HepG2 (cell line): ENCODE results near the gene DCAF12L2. TPM values are rescaled to one million over a fixed set of nuclear protein-coding genes. Genes with fewer than 3 reads are reported as not detected.

ENCODE experiments used
- ATAC-seq: fragments of 200-7000 bp; cut with Tn5 transposase; 3 replicates; pipeline ENCODE4 v1.9.1; 2020; ENCODE audit warnings: mild to moderate bottlenecking, moderate library complexity
- BruUV-seq: library from RNA; stranded (reverse); fragments of 400-500 nt; replicated peaks from 2 replicates; lab custom pipeline; 2021; lab: Mats Ljungman, UMichigan
- CTCF ChIA-PET: fragments of 300-600 bp; formaldehyde crosslinking; extraction: SDS; loops from one replicate; lab custom pipeline; 2021; ENCODE audit warnings: low total read pairs, inconsistent platforms, low intra/inter-chr PET ratio; lab: Yijun Ruan, JAX
- POLR2A ChIA-PET: fragments of 350-600 bp; sonication (Branson Sonifier 250); formaldehyde crosslinking; loops from one replicate; lab custom pipeline; 2020; ENCODE audit warnings: antibody characterized with exemption, inconsistent platforms; lab: Yijun Ruan, JAX
- DNase-seq: peaks from one replicate; pipeline ENCODE4 v3.0.0-alpha.2; 2015; ENCODE audit warnings: low spot score
- FAIRE-seq: peaks from 3 replicates; lab custom pipeline; 2011; peaks lifted over from hg19 to GRCh38; lab: Jason Lieb, UNC
- H2AFZ ChIP-seq: one replicate; pipeline ENCODE4 v1.6.1; 2011; ENCODE audit warnings: low read length, inconsistent platforms
- H3K27ac ChIP-seq: fragments of 300-600 bp; 3 replicates; pipeline ENCODE4 v1.8.0; 2011; ENCODE audit warnings: mixed run types, mild to moderate bottlenecking, mixed read lengths, low read length, inconsistent platforms; ENCODE audit not compliant: insufficient read depth; ENCODE audit errors: extremely low read length
- H3K27me3 ChIP-seq, 2 experiments: fragments of 200-600 bp in 1 of 2; 2 replicates in 1 of 2; 3 replicates in 1 of 2; pipeline versions ENCODE4 v1.6.0 to v1.8.0; 2011; ENCODE audit warnings: low read length in 2 of 2, mild to moderate bottlenecking in 2 of 2, moderate library complexity in 2 of 2, inconsistent platforms in 1 of 2; ENCODE audit not compliant: insufficient read depth in 2 of 2, control insufficient read depth in 1 of 2
- H3K36me3 ChIP-seq, 2 experiments: fragments of 200-600 bp in 1 of 2; replicated peaks in 1 of 2; 2 replicates in 1 of 2; 3 replicates in 1 of 2; pipeline versions ENCODE4 v1.5.1 to v1.8.0; 2011; ENCODE audit warnings: low read length in 2 of 2, inconsistent platforms in 1 of 2; ENCODE audit not compliant: insufficient read depth in 2 of 2, control insufficient read depth in 1 of 2
- H3K4me1 ChIP-seq: 2 replicates; pipeline ENCODE4 v1.5.1; 2012; ENCODE audit warnings: low read length, inconsistent platforms; ENCODE audit not compliant: insufficient read depth
- H3K4me2 ChIP-seq: 2 replicates; pipeline ENCODE4 v1.6.0; 2011; ENCODE audit warnings: low read depth, low read length, inconsistent platforms
- H3K4me3 ChIP-seq, 3 experiments: fragments of 200-600 bp in 1 of 3; sonication (generic), shearing (Covaris generic) in 1 of 3; replicated peaks in 1 of 3; 2 replicates each; pipeline ENCODE4 v1.5.1; 2011 to 2016; ENCODE audit warnings: low read length in 3 of 3, inconsistent platforms in 2 of 3, low read depth in 2 of 3, mild to moderate bottlenecking in 2 of 3, control low read depth in 1 of 3, mixed read lengths in 1 of 3; ENCODE audit not compliant: insufficient read depth in 1 of 3
- H3K79me2 ChIP-seq: one replicate; pipeline ENCODE4 v1.6.1; 2011; ENCODE audit warnings: low read length, inconsistent platforms; ENCODE audit not compliant: insufficient read depth
- H3K9ac ChIP-seq: 2 replicates; pipeline ENCODE4 v1.6.0; 2011; ENCODE audit warnings: mild to moderate bottlenecking, low read depth, low read length, inconsistent platforms; ENCODE audit not compliant: insufficient read depth
- H3K9me3 ChIP-seq: 2 replicates; pipeline ENCODE4 v1.5.1; 2012; ENCODE audit warnings: mild to moderate bottlenecking, low read length
- H4K20me1 ChIP-seq: 2 replicates; pipeline ENCODE4 v1.6.0; 2011; ENCODE audit warnings: inconsistent platforms, mild to moderate bottlenecking, low read length, moderate library complexity; ENCODE audit not compliant: insufficient read depth
- BORCS8-MEF2B ChIP-seq: sonication (generic); formaldehyde crosslinking; IDR thresholded peaks from 2 replicates; pipeline ENCODE4 v1.8.0; 2022; ENCODE audit warnings: mild to moderate bottlenecking, missing genetic modification reagents
- GATA4 ChIP-seq: sonication (generic); IDR thresholded peaks from 2 replicates; pipeline ENCODE4 v1.6.1; 2016; ENCODE audit warnings: antibody characterized with exemption, low read depth, borderline replicate concordance
- JUNB ChIP-seq: sonication (generic); formaldehyde crosslinking; IDR thresholded peaks from 2 replicates; pipeline ENCODE4 v1.8.0; 2022; ENCODE audit warnings: missing genetic modification reagents, mild to moderate bottlenecking, borderline replicate concordance
- MAFF ChIP-seq: IDR thresholded peaks from 2 replicates; pipeline ENCODE4 v1.6.1; 2011; ENCODE audit warnings: low read depth, low read length, improper control_type of control experiment
- MAFK ChIP-seq, 2 experiments: IDR thresholded peaks in 1 of 2; conservative IDR thresholded peaks in 1 of 2; 2 replicates each; pipeline ENCODE4 v1.6.1; 2011; ENCODE audit warnings: improper control_type of control experiment in 2 of 2, low read length in 2 of 2
- NR2F2 ChIP-seq: IDR thresholded peaks from 2 replicates; pipeline ENCODE4 v1.6.1; 2012; ENCODE audit warnings: low read depth, inconsistent platforms, borderline replicate concordance
- REPIN1 ChIP-seq: sonication (generic); formaldehyde crosslinking; IDR thresholded peaks from 2 replicates; pipeline ENCODE4 v1.8.0; 2022; ENCODE audit warnings: missing genetic modification reagents, low read depth, mild to moderate bottlenecking, borderline replicate concordance
- TEAD2 ChIP-seq: sonication (generic); formaldehyde crosslinking; IDR thresholded peaks from 2 replicates; pipeline ENCODE4 v1.9.0; 2021; ENCODE audit warnings: missing genetic modification reagents
- WGBS: methylation state at CpG from one replicate; pipeline ENCODE4 v1.1.6; 2017; ENCODE audit warnings: low lambda C conversion rate; 5-methylcytosine and 5-hydroxymethylcytosine counted together
- in situ Hi-C: cut with HindIII; loops from 2 replicates; pipeline ENCODE4 v1.10.0; 2017; ENCODE audit warnings: low pct_unique_long_range_greater_than_20kb; ENCODE audit not compliant: extremely low pct_ligation_motif_present
- intact Hi-C: fragments of 100-400 bp; cut with micrococcal nuclease; formaldehyde crosslinking; loops from one replicate; pipeline ENCODE4 v1.10.0; 2022; ENCODE audit not compliant: unreplicated experiment
- polyA plus RNA-seq, 8 experiments: library from polyadenylated mRNA; depleted of rRNA in 3 of 8; stranded (reverse) in 7 of 8; unstranded in 1 of 8; fragments of >200 nt; fragmentation: Illumina TruSeq in 4 of 8; extraction: Trizol in 4 of 8; gene quantifications; 2 replicates each; pipeline versions ENCODE4 v1.2.1 to v1.2.3, GENCODE V29; 2011 to 2016; ENCODE audit warnings: low read depth in 4 of 8, missing spikeins in 1 of 8, mixed read lengths in 1 of 8; ENCODE audit not compliant: insufficient read depth in 1 of 8
- total RNA-seq, 5 experiments: library from RNA; depleted of rRNA; stranded (reverse); fragments of >200 nt; fragmentation: Illumina TruSeq; extraction: Trizol; gene quantifications; 2 replicates each; pipeline ENCODE4 v1.2.3, GENCODE V29; 2016; ENCODE audit warnings: low read depth in 1 of 5
- TF ChIP-seq, protein P1 (sequence below): sonication (generic); formaldehyde crosslinking; IDR thresholded peaks from 2 replicates; pipeline ENCODE4 v1.4.0; 2020; ENCODE audit warnings: missing genetic modification reagents
- TF ChIP-seq, protein P2 (sequence below): IDR thresholded peaks from 2 replicates; pipeline ENCODE4 v1.6.1; 2018; ENCODE audit warnings: missing genetic modification reagents
- TF ChIP-seq, protein P3 (sequence below): sonication (generic); formaldehyde crosslinking; IDR thresholded peaks from 2 replicates; pipeline ENCODE4 v1.4.0; 2020; ENCODE audit warnings: missing genetic modification reagents
- TF ChIP-seq, protein P4 (sequence below): sonication (generic); formaldehyde crosslinking; IDR thresholded peaks from 2 replicates; pipeline ENCODE4 v1.4.0; 2020; ENCODE audit warnings: mild to moderate bottlenecking, missing genetic modification reagents
- TF ChIP-seq, protein P5 (sequence below): sonication (generic); formaldehyde crosslinking; IDR thresholded peaks from 2 replicates; pipeline ENCODE4 v1.4.0; 2020; ENCODE audit warnings: missing genetic modification reagents, mild to moderate bottlenecking, borderline replicate concordance

Gene DCAF12L2
- total and polyA plus RNA-seq, 2 of the 13 experiments (the other 11 are each of a cell fraction or from before 2014, with no cell fraction given), result not detected

DNA sequence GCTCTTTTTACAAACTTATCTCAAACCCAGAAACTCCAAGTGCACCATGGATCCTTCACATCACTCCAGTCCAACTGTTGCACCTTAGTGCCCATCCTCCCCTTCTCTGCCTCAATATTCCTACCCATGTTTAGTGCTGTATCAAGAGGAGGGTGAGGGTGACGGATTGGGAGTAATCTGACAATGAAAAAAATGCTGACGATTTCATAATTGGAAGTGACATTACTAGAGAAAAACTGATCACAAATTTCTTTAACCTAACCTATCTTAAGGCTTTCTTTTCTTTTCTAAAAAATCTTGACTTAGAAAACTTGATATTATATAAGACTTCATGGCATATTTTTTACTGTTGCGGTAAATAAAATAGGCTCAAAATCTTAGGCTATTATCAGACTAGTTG, 1.5 kb upstream of the DCAF12L2 start:
- no peak overlapping the region for H3K4me3 ChIP-seq
- H3K27me3 ChIP-seq, result no peaks in the 10 kb centered on the region
- no peaks in the 10 kb centered on the region for H3K4me1 ChIP-seq
- TF ChIP-seq, protein P1, sequence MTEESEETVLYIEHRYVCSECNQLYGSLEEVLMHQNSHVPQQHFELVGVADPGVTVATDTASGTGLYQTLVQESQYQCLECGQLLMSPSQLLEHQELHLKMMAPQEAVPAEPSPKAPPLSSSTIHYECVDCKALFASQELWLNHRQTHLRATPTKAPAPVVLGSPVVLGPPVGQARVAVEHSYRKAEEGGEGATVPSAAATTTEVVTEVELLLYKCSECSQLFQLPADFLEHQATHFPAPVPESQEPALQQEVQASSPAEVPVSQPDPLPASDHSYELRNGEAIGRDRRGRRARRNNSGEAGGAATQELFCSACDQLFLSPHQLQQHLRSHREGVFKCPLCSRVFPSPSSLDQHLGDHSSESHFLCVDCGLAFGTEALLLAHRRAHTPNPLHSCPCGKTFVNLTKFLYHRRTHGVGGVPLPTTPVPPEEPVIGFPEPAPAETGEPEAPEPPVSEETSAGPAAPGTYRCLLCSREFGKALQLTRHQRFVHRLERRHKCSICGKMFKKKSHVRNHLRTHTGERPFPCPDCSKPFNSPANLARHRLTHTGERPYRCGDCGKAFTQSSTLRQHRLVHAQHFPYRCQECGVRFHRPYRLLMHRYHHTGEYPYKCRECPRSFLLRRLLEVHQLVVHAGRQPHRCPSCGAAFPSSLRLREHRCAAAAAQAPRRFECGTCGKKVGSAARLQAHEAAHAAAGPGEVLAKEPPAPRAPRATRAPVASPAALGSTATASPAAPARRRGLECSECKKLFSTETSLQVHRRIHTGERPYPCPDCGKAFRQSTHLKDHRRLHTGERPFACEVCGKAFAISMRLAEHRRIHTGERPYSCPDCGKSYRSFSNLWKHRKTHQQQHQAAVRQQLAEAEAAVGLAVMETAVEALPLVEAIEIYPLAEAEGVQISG, result no peak
- TF ChIP-seq BORCS8-MEF2B (CRISPR knock-in tag) (no peak), GATA4 (no peak), JUNB (CRISPR knock-in tag) (no peak), TEAD2 (CRISPR knock-in tag) (no peak), MAFF (peak; percentile 30; the same call in 1 of the 2 replicates), NR2F2 (no peak), REPIN1 (CRISPR knock-in tag) (no peak), MAFK (conservative IDR thresholded peaks at IDR 0.05 in 1 of 2, IDR thresholded peaks at IDR 0.05 in 1 of 2; ENCODE audit: low read length in 2 of 2) (peak; percentile 34 to 70; a peak in 3 of 4 replicates)
- TF ChIP-seq, protein P2, sequence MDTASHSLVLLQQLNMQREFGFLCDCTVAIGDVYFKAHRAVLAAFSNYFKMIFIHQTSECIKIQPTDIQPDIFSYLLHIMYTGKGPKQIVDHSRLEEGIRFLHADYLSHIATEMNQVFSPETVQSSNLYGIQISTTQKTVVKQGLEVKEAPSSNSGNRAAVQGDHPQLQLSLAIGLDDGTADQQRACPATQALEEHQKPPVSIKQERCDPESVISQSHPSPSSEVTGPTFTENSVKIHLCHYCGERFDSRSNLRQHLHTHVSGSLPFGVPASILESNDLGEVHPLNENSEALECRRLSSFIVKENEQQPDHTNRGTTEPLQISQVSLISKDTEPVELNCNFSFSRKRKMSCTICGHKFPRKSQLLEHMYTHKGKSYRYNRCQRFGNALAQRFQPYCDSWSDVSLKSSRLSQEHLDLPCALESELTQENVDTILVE (CRISPR knock-in tag), result no peak
- TF ChIP-seq, protein P3, sequence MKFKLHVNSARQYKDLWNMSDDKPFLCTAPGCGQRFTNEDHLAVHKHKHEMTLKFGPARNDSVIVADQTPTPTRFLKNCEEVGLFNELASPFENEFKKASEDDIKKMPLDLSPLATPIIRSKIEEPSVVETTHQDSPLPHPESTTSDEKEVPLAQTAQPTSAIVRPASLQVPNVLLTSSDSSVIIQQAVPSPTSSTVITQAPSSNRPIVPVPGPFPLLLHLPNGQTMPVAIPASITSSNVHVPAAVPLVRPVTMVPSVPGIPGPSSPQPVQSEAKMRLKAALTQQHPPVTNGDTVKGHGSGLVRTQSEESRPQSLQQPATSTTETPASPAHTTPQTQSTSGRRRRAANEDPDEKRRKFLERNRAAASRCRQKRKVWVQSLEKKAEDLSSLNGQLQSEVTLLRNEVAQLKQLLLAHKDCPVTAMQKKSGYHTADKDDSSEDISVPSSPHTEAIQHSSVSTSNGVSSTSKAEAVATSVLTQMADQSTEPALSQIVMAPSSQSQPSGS (CRISPR knock-in tag), result no peak
- TF ChIP-seq, protein P4, sequence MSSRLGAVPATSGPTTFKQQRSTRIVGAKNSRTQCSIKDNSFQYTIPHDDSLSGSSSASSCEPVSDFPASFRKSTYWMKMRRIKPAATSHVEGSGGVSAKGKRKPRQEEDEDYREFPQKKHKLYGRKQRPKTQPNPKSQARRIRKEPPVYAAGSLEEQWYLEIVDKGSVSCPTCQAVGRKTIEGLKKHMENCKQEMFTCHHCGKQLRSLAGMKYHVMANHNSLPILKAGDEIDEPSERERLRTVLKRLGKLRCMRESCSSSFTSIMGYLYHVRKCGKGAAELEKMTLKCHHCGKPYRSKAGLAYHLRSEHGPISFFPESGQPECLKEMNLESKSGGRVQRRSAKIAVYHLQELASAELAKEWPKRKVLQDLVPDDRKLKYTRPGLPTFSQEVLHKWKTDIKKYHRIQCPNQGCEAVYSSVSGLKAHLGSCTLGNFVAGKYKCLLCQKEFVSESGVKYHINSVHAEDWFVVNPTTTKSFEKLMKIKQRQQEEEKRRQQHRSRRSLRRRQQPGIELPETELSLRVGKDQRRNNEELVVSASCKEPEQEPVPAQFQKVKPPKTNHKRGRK (CRISPR knock-in tag), result no peak
- TF ChIP-seq, protein P5, sequence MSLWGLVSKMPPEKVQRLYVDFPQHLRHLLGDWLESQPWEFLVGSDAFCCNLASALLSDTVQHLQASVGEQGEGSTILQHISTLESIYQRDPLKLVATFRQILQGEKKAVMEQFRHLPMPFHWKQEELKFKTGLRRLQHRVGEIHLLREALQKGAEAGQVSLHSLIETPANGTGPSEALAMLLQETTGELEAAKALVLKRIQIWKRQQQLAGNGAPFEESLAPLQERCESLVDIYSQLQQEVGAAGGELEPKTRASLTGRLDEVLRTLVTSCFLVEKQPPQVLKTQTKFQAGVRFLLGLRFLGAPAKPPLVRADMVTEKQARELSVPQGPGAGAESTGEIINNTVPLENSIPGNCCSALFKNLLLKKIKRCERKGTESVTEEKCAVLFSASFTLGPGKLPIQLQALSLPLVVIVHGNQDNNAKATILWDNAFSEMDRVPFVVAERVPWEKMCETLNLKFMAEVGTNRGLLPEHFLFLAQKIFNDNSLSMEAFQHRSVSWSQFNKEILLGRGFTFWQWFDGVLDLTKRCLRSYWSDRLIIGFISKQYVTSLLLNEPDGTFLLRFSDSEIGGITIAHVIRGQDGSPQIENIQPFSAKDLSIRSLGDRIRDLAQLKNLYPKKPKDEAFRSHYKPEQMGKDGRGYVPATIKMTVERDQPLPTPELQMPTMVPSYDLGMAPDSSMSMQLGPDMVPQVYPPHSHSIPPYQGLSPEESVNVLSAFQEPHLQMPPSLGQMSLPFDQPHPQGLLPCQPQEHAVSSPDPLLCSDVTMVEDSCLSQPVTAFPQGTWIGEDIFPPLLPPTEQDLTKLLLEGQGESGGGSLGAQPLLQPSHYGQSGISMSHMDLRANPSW (CRISPR knock-in tag), result no peak
- peaks cover 10% of the 10 kb centered on the region; the same call in 1 of the 2 replicates for H3K9me3 ChIP-seq
- H2AFZ ChIP-seq, result no peak overlapping the region
- H3K9ac ChIP-seq, result no peak overlapping the region
- H3K4me2 ChIP-seq, result no peak overlapping the region
- no peak overlapping the region for H3K27ac ChIP-seq
- FAIRE-seq, result no peak
- DNase-seq, result no peak
- intact Hi-C loops (no loop called here), in situ Hi-C loops (no loop called here)
- H3K79me2 ChIP-seq, result no peaks in the 10 kb centered on the region
- BruUV-seq, result no TSS peak
- 35% methylated on average over 3 of the region's 3 CpGs for WGBS
- ChIA-PET CTCF (no interaction called here), POLR2A (no interaction called here)
- no peaks in the 10 kb centered on the region for H4K20me1 ChIP-seq
- ATAC-seq, result no peak
- no peaks in the 10 kb centered on the region for H3K36me3 ChIP-seq
